ENCODE data around the gene GRID2. TPM values are rescaled to one million over a fixed set of nuclear protein-coding genes. Genes with fewer than 3 reads are reported as not detected.

GRID2 gene
- total RNA-seq, 1 donor from 2014 or later: not detected

DNA sequence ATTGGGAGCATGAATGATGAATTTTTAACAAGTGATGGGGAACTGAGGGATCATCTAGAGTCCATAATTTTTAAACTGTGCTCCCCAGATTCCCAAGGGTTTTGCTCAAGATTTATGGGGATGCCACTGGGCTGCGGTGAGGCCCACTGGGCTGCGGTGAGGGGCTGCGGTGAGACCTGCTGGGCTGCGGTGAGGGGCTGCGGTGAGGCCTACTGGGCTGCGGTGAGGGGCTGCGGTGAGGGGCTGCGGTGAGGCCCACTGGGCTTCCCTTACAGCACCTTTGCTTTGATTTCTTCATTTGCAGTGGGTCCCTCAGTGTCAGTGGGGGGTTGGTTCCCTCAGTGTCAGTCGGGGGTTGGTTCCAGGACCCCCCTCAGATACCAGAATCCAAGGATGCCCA is 1477.4 kb downstream of the GRID2 start:
- Histone ChIP-seq H3K4me3 (no peak overlapping the region), H3K4me1 (no peaks in the 10 kb centered on the region), H3K9me3 (no peaks in the 10 kb centered on the region), H3K27me3 (ENCODE audit: low read depth) (no peaks in the 10 kb centered on the region), H3K36me3 (no peaks in the 10 kb centered on the region), H3K27ac (no peak overlapping the region)
- TF ChIP-seq, protein P1, sequence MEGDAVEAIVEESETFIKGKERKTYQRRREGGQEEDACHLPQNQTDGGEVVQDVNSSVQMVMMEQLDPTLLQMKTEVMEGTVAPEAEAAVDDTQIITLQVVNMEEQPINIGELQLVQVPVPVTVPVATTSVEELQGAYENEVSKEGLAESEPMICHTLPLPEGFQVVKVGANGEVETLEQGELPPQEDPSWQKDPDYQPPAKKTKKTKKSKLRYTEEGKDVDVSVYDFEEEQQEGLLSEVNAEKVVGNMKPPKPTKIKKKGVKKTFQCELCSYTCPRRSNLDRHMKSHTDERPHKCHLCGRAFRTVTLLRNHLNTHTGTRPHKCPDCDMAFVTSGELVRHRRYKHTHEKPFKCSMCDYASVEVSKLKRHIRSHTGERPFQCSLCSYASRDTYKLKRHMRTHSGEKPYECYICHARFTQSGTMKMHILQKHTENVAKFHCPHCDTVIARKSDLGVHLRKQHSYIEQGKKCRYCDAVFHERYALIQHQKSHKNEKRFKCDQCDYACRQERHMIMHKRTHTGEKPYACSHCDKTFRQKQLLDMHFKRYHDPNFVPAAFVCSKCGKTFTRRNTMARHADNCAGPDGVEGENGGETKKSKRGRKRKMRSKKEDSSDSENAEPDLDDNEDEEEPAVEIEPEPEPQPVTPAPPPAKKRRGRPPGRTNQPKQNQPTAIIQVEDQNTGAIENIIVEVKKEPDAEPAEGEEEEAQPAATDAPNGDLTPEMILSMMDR (IDR thresholded peaks at IDR 0.05): no peak
- no peak for DNase-seq
- intact Hi-C loops (cut with DNase I): no loop called here
- ATAC-seq: no peak

DNA sequence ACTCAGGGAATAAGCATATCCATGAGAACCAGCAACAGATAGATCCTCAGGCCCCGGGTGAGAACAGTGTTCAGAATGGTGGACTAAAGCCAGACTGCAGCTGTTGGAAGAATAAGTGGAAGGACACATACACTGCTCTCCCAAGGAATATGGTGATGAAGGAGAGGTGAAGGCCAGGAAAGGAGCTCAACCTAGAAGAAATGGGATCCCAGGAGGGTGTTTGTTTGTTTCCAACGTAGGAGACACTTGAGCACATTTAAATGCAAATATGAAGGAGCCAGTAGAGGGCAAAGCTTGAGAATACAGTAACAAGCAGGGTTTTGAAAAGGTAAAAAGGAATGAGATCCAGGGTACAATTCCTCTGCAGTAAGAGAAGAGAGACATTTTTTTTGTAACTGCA is 1482.4 kb downstream of the GRID2 start:
- Histone ChIP-seq H3K4me1 (no peaks in the 10 kb centered on the region), H3K27me3 (ENCODE audit: low read depth) (no peaks in the 10 kb centered on the region), H3K36me3 (no peaks in the 10 kb centered on the region), H3K9me3 (no peaks in the 10 kb centered on the region), H3K4me3 (no peak overlapping the region), H3K27ac (no peak overlapping the region)
- ATAC-seq (no peak), DNase-seq (no peak)
- TF ChIP-seq, protein P1 (IDR thresholded peaks at IDR 0.05): no peak
- intact Hi-C loops (cut with DNase I): no loop called here

DNA sequence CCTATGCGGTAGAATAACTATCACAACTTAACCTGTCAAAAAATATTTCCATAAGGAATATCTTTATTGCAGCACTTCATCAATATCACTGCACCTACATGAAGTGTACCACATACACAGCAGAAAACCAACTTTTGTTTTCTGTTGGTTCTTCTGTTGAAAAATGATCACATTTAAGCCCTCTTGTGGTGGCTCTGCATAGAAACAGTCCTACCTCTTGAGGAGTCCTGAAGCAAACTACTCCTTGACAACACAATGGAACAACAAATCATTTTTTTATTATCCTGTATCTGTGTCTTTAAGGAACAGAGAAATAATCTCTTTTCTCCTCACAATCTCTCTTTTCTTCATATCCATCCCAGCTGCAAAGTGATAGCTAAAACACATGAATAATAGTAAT is 1484.9 kb downstream of the GRID2 start:
- no peaks in the 10 kb centered on the region for H3K27me3 ChIP-seq (ENCODE audit: low read depth)
- no peak for ATAC-seq

DNA sequence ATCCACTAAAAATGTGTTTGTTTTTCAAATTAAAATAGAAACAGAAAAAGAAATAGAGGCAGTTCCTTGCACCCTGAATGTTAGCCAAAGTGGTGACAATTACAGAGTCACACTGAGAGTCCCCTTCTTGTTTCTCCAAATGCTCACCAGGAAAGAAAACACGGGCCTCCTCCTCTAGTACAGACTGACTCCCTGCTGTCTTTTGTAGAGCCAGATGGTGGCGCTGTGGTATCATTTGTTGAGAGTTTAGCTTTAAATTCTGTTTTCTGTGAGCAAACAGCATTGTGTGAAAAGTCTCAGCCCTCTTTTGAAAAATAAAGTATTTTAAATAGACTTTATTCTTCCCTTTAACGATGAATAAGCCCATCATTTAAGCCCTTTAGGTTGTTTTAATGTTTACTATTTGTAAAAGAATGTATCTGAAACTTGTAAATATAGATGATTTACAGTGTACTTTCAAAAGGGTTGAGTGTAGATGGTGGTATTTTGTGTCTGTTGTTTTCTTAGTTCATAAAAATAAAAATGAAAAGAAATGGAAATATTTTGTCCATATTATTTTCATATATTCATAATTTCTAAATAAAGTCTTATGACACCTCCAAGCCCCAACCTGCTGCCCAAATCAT is 1487.9 kb downstream of the GRID2 start:
- Histone ChIP-seq H3K4me1 (no peaks in the 10 kb centered on the region), H3K36me3 (no peaks in the 10 kb centered on the region), H3K27me3 (ENCODE audit: low read depth) (no peaks in the 10 kb centered on the region), H3K27ac (no peak overlapping the region), H3K9me3 (no peaks in the 10 kb centered on the region), H3K4me3 (no peak overlapping the region)
- peak; percentile 44 for DNase-seq
- intact Hi-C loops (cut with DNase I): no loop called here
- ATAC-seq: peak; percentile 58 to 63
- TF ChIP-seq, protein P1 (IDR thresholded peaks at IDR 0.05): peak; percentile 76

More for the DNA sequence above, 1484.9 kb downstream of the GRID2 start:
- H3K4me1 ChIP-seq: no peaks in the 10 kb centered on the region
- no peaks in the 10 kb centered on the region for H3K36me3 ChIP-seq
- H3K27ac ChIP-seq: no peak overlapping the region
- intact Hi-C loops (cut with DNase I): no loop called here
- no peak overlapping the region for H3K4me3 ChIP-seq
- DNase-seq: no peak
- TF ChIP-seq, protein P1 (IDR thresholded peaks at IDR 0.05): no peak
- H3K9me3 ChIP-seq: no peaks in the 10 kb centered on the region

DNA sequence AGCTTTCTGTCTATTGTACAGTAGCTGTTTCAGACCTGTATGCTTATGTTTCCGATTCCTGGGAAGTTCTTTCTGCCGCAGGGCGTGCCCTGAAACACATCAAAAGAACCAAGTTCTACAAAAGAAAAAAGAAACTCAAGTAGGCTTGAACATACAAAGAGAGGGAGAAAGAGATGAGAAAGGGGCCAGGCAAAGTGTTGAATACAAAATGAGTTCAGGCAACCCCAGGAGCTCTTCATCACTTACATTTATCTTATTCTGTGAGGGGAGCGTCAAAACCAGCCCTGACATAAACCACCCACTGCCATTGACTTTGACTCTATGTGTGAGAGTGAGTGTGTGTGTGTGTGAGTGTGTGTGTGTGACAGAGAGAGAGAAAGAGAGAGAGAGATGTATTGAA is 1498.3 kb downstream of the GRID2 start:
- Histone ChIP-seq H3K4me3 (no peak overlapping the region), H3K4me1 (no peaks in the 10 kb centered on the region), H3K36me3 (no peaks in the 10 kb centered on the region), H3K9me3 (no peaks in the 10 kb centered on the region), H3K27ac (no peak overlapping the region), H3K27me3 (ENCODE audit: low read depth) (no peaks in the 10 kb centered on the region)
- ATAC-seq: no peak
- intact Hi-C loops (cut with DNase I): no loop called here
- DNase-seq: no peak
- TF ChIP-seq, protein P1 (IDR thresholded peaks at IDR 0.05): no peak

All from lower lobe of right lung (tissue), 2 donors.